DMS79 (cell line): ENCODE results near the gene IFFO2.
"Not testable (repeated sequence)": the region's sequence is repeated elsewhere in the genome, so short reads cannot be mapped to it uniquely, and the experiment has no call there.

ENCODE experiments used
- DNase-seq: peaks from one replicate; lab custom pipeline; 2025; lab: John Stamatoyannopoulos, UW

Gene IFFO2

DNA sequence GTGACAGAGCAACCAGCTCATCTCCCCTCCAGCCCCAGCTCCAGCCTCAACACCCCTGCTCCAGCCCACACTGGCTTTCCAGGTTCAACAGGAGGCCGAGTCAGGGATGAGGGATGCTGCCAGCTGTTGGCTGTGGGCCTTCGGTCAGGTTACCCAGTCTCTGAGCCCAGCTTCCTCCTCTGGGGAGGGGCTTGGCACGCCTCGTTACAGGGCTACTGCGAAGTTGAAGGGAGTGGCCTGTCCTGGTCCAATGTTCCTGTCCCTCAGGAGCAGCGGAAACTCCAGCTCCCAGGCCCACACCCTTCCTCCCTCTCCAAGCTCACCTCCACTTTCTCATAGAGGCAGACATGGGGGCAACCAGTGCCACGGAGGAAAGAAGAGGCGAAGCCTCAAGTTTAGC, 81.9 kb downstream of the IFFO2 start:
- DNase-seq = no peak

GRCh38 chr1:18874036-18874435, 82.4 kb downstream of the IFFO2 start:
- no peak for DNase-seq

DNA sequence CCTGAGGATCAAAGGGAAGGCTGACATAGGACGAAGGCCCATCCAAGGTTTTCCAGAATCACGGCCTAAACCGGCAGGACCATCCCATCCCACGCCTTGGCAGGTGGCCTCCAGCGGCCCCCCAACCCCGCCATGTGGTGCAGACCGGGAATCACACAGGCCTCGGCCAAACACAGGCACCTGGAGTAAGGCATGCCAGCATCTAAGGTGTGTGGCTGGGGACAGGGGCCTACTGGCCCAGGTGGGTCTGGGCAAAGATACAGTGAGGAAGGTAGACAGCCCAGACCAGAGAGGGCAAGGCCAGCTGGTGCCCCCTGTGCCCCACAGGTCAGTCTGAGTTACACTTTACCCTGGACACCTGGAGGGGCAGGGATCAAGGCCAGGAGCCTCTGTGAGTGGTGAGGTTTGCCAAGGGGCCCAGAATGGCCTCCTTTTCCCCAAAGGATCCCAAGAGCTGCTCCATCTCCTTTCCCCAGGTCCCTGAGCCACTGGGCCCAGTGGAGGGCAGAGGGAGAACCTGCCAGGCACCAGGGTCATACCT, 84.3 kb downstream of the IFFO2 start:
- DNase-seq = no peak

- no peak for DNase-seq
These were observed 84.9 kb downstream of the IFFO2 start for GRCh38 chr1:18871401-18872070.

DNA sequence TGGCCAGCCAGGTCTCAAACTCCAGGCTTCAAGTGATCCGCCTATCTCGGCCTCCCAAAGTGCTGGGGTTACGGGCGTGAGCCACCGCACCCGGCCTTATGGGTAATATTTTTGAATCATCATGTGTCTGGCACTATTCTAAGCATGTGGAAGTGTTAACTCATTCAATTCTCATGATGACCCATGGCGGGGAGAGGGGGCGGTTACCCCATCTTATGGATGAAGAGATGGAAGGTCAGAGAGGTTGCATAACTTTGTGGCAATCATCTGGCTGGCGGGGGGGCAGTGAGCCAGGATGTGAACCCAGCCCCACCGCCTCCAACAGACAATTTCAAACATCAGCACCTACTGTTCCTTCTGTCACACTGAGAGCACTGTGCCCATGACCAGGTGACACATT, 85.5 kb downstream of the IFFO2 start:
- no peak for DNase-seq

GRCh38 chr1:18870595-18870865, 85.9 kb downstream of the IFFO2 start:
- not testable (repeated sequence) for DNase-seq

GRCh38 chr1:18869847-18870594, 86.5 kb downstream of the IFFO2 start:
- no peak for DNase-seq

DNA sequence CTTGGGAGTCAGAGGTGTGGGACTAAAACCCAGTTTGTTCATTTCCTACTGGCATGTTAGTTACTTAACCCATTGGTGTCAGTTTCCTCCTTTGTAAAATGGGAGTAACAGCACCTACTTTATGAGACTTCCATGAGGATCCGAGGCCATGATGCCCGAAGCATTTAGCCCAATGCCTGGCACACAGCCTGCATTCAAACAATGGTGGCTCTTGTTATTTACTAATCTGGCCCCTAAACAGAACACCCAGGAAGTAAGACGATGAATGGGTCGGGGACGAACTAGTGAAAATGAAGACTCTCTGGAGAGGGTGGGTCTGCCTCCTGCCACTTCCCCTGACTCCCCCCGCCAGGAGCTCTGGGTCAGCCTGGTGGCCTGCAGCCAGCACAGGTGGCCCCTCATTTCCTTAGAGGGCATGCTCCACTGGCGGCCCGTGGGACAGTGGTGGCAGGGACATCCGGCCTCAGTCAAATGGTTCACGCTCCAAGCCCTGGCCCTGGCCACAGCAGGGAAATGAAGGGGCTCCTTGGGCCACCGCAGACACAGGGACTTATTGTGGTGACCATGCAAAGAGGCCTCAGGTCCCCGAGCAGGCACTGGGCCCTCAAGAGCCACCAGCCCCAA, 87.6 kb downstream of the IFFO2 start:
- DNase-seq = no peak

- DNase-seq = no peak
These were observed 88.1 kb downstream of the IFFO2 start for GRCh38 chr1:18868354-18868753.

GRCh38 chr1:18866846-18867245, 89.6 kb downstream of the IFFO2 start:
- no peak for DNase-seq

DNA sequence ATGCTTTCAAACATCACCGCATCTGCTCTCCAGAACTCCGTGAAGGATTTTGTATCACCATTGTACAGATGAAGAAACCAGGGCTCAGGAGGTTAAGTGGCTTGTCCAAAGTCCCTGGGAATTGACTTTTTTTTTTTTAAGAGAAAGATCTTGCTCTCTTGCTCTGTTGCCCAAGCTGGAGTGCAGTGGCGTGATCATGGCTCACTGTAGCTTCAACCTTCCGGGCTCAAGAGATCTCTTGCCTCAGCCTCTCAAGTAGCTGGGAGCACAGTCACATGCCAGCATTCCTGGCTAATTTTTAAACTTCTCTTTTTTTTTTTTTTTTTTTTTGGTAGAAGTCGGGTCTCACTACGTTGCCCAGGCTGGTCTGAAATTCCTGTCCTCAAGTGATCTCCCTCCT, 90.2 kb downstream of the IFFO2 start:
- DNase-seq = no peak

DNA sequence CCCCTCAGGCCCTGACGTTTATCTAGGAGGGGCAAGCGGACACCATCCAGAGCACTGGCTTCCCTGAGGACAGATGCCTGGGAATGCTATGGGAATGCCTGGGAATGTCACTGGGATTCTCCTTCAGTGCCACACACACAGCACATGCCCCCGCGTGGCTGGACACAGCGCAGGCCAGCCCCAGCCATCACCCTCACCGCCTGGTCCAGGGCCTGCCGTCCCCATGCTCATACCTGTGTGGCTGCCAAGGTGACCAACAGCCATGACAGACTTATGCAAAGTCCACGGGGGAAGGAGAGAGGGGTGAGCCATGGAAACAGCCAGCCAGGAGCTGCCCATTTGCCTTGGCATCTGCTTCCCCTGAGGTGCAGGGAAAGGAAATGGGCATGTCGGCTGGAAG, 91.3 kb downstream of the IFFO2 start:
- DNase-seq = no peak

GRCh38 chr1:18861590-18861989, 94.9 kb downstream of the IFFO2 start:
- DNase-seq = no peak

DNA sequence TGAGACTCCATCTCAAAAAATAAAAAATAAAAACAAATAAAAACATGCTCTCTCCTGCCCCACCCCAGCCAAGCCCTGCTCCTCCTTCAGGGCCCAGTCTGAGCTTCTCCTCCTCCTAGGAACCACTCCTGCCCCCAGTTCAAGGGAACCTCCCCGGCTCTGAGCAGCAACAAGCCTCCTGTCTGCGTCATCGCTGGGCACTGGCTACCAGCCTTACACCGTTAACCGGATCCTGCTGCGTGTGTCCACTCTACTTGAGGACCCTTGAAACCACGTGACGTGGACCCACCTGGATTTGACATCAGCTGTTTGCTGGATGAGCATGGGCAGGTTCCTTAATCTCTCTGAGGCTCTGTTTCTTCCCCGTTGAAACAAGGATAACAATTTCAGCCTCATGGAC, 95.4 kb downstream of the IFFO2 start:
- DNase-seq = peak; percentile 56

- DNase-seq = no peak
These were observed 96.9 kb downstream of the IFFO2 start, which contains the start of gene TAS1R2 for GRCh38 chr1:18859560-18859959. TAS1R2 (minus strand) TSS chr1:18859660; CDS start chr1:18859660, 0 bp downstream.

DNA sequence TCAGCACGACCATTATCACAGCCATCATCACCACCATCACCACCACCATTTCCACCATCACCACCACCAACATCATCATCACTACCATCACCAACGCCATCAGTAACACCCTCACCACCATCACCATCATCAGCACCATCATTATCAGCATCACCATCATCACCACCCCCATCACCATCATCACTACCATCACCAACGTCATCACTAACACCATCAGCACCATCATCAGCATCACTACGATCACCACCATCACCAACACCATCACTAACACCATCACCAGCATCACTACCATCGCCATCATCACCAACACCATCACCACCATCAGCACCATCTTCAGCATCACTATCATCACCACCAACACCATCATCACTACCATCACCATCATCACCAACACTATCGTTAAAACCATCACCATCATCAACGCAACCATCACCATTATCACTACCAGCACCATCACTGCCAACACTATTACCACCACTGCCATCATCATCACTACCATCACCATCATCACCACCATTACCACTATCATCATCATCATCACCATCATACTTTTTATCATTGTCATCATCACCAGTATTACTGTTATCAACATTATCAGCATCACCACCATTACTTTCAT, 98.3 kb downstream of the IFFO2 start:
- no peak for DNase-seq

- DNase-seq = no peak
These were observed 100.0 kb downstream of the IFFO2 start for GRCh38 chr1:18856435-18856834.

GRCh38 chr1:18855573-18855972, 100.9 kb downstream of the IFFO2 start:
- DNase-seq = no peak

DNA sequence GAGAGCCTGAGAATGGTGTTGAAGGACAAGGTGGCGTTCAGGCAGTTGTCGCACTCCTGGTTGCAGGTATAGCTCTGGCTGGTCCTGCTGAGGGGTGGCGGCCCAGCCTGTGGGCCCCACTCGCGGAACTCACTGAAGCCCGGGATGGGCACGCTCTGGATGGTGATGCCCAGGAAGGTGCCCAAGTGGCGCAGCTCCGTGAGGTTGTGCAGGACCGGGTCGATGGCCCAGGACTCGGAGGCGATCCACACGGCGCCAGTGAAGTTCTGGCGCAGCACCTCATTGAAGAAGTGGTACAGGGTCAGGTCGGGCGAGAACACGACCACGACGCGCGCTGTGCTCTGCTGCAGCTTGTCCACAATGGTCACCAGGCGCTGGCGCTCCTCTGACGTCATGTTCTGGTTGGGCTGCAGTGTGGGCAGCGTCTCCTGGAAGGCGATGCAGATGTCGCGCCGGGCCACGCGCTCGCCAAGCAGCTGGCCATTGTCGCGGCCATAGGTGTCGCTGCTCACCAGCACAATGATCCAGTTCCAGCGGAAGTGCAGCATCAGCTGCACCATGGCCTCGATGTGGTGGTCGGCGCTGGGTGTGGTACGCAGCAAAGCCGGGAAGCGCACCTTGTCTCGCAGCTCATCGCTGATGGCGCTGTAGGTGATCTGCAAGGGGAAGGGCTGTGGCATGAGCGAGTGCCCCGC, 102.0 kb downstream of the IFFO2 start:
- no peak for DNase-seq
